GM18511 (cell line): ENCODE data around the gene PRKCA.

ENCODE experiments used
- ATAC-seq: cut with Tn5 transposase; IDR thresholded peaks from one replicate; pipeline ENCODE4 v1.9.1; 2021; ENCODE audit warnings: mild to moderate bottlenecking, moderate library complexity; ENCODE audit not compliant: unreplicated experiment

The PRKCA gene

GRCh38 chr17:66537502-66537901, 235.1 kb downstream of the PRKCA start:
- ATAC-seq: no peak

- ATAC-seq: no peak
These were observed 236.4 kb downstream of the PRKCA start for GRCh38 chr17:66538776-66539175.

GRCh38 chr17:66540131-66540781, 237.8 kb downstream of the PRKCA start:
- no peak for ATAC-seq

- peak; percentile 87 for ATAC-seq
These were observed 239.2 kb downstream of the PRKCA start for GRCh38 chr17:66541461-66542128.

GRCh38 chr17:66542129-66542966, 239.9 kb downstream of the PRKCA start:
- ATAC-seq: peak; percentile 96

- ATAC-seq: no peak
These were observed 240.6 kb downstream of the PRKCA start for GRCh38 chr17:66542967-66543520.

GRCh38 chr17:66543526-66543925, 241.1 kb downstream of the PRKCA start:
- ATAC-seq: no peak

GRCh38 chr17:66545918-66546317, 243.5 kb downstream of the PRKCA start:
- no peak for ATAC-seq

GRCh38 chr17:66547151-66547865, 244.9 kb downstream of the PRKCA start:
- no peak for ATAC-seq

GRCh38 chr17:66548158-66548557, 245.7 kb downstream of the PRKCA start:
- no peak for ATAC-seq

- no peak for ATAC-seq
These were observed 246.4 kb downstream of the PRKCA start for GRCh38 chr17:66548659-66549310.

GRCh38 chr17:66549311-66549704, 246.9 kb downstream of the PRKCA start:
- ATAC-seq: no peak

GRCh38 chr17:66549731-66550207, 247.4 kb downstream of the PRKCA start:
- no peak for ATAC-seq

GRCh38 chr17:66551839-66552238, 249.4 kb downstream of the PRKCA start:
- no peak for ATAC-seq

- ATAC-seq: no peak
These were observed 250.0 kb downstream of the PRKCA start for GRCh38 chr17:66552371-66552770.

- ATAC-seq: no peak
These were observed 253.2 kb downstream of the PRKCA start for GRCh38 chr17:66555605-66556004.

- ATAC-seq: no peak
These were observed 254.8 kb downstream of the PRKCA start for GRCh38 chr17:66557200-66557599.

GRCh38 chr17:66557886-66558285, 255.5 kb downstream of the PRKCA start:
- ATAC-seq: no peak

GRCh38 chr17:66560691-66561090, 258.3 kb downstream of the PRKCA start:
- ATAC-seq: no peak

- ATAC-seq: no peak
These were observed 259.7 kb downstream of the PRKCA start for GRCh38 chr17:66562119-66562518.
